Osteoblast (primary cell): ENCODE results near the gene ABCG1. TPM values are rescaled to one million over a fixed set of nuclear protein-coding genes. Genes with fewer than 3 reads are reported as not detected.
"Not testable (repeated sequence)": the region's sequence is repeated elsewhere in the genome, so short reads cannot be mapped to it uniquely, and the experiment has no call there.

Source experiments
- DNase-seq: peaks from one replicate; pipeline ENCODE4 v3.0.0; 2011; ENCODE audit warnings: low spot score, mixed read lengths; ENCODE audit not compliant: insufficient read length; ENCODE audit errors: missing footprints
- H2AFZ ChIP-seq: 2 replicates; pipeline ENCODE4 v1.6.0; 2011; ENCODE audit warnings: mild to moderate bottlenecking, low read length
- H3K27ac ChIP-seq: 2 replicates; pipeline ENCODE4 v1.5.1; 2011; ENCODE audit warnings: mild to moderate bottlenecking, low read depth, low read length, moderate library complexity
- H3K27me3 ChIP-seq: 2 replicates; pipeline ENCODE4 v1.6.0; 2012; ENCODE audit warnings: mild to moderate bottlenecking, control low read depth, inconsistent platforms, low read length, moderate library complexity; ENCODE audit not compliant: insufficient read depth
- H3K36me3 ChIP-seq: 2 replicates; pipeline ENCODE4 v1.5.1; 2011; ENCODE audit warnings: mild to moderate bottlenecking, low read length, control low read depth, moderate library complexity; ENCODE audit not compliant: insufficient read depth
- H3K4me1 ChIP-seq: 2 replicates; pipeline ENCODE4 v1.5.1; 2011; ENCODE audit warnings: mild to moderate bottlenecking, low read length, control low read depth, moderate library complexity; ENCODE audit not compliant: insufficient read depth
- H3K4me2 ChIP-seq: 2 replicates; pipeline ENCODE4 v1.6.0; 2011; ENCODE audit warnings: mild to moderate bottlenecking, low read length; ENCODE audit not compliant: insufficient read depth
- H3K4me3 ChIP-seq: fragments of 200-600 bp; sonication (generic); 3 replicates; pipeline ENCODE4 v1.5.1; 2012; ENCODE audit warnings: mild to moderate bottlenecking, low read length, inconsistent platforms; ENCODE audit not compliant: insufficient read depth
- H3K79me2 ChIP-seq: 2 replicates; pipeline ENCODE4 v1.6.0; 2012; ENCODE audit warnings: mild to moderate bottlenecking, low read length, control low read depth, inconsistent platforms; ENCODE audit not compliant: insufficient read depth
- H3K9me3 ChIP-seq: 2 replicates; pipeline ENCODE4 v1.5.1; 2011; ENCODE audit warnings: low read depth, low read length, control low read depth
- H4K20me1 ChIP-seq: 2 replicates; pipeline ENCODE4 v1.6.0; 2012; ENCODE audit warnings: mild to moderate bottlenecking, low read length, control low read depth; ENCODE audit not compliant: insufficient read depth
- total RNA-seq: library from RNA; depleted of rRNA; stranded (reverse); fragments of >200 nt; gene quantifications from 2 replicates; pipeline ENCODE4 v1.2.3, GENCODE V29; 2012
- TF ChIP-seq, protein P1 (sequence below): IDR thresholded peaks from 2 replicates; pipeline ENCODE4 v1.5.1; 2011; ENCODE audit warnings: mild to moderate bottlenecking, low read depth, low read length, moderate library complexity; ENCODE audit errors: extremely low read depth

The ABCG1 gene
- total RNA-seq, 1 donor: 0.72 TPM

DNA sequence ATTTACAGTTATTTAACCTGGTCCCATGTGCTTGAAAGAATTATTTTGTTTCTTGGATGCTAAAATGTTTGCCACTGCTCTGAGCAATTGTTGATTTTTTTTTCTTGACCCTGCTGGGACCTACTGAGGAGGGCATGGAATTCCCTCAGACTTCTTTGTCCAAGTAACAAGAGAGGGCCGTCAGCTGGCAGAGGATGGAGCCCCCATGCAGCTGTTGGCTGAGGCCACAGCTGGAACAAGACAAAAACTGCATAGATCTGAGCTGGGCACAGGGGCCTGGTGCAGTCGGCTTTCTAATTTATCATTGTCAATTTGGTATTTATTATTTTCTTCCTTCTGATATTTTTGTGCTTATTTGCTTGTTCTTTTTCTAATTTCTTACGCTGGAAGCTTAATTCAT lies 39.6 kb upstream of the ABCG1 start:
- Histone ChIP-seq H3K4me2 (no peak overlapping the region), H3K4me1 (no peaks in the 10 kb centered on the region), H4K20me1 (no peaks in the 10 kb centered on the region), H3K79me2 (no peaks in the 10 kb centered on the region), H3K4me3 (no peak overlapping the region), H3K27me3 (peaks cover 2% of the 10 kb centered on the region), H3K36me3 (no peaks in the 10 kb centered on the region), H3K9me3 (no peaks in the 10 kb centered on the region), H3K27ac (no peak overlapping the region), H2AFZ (no peak overlapping the region)
- no peak for DNase-seq
- TF ChIP-seq, protein P1, sequence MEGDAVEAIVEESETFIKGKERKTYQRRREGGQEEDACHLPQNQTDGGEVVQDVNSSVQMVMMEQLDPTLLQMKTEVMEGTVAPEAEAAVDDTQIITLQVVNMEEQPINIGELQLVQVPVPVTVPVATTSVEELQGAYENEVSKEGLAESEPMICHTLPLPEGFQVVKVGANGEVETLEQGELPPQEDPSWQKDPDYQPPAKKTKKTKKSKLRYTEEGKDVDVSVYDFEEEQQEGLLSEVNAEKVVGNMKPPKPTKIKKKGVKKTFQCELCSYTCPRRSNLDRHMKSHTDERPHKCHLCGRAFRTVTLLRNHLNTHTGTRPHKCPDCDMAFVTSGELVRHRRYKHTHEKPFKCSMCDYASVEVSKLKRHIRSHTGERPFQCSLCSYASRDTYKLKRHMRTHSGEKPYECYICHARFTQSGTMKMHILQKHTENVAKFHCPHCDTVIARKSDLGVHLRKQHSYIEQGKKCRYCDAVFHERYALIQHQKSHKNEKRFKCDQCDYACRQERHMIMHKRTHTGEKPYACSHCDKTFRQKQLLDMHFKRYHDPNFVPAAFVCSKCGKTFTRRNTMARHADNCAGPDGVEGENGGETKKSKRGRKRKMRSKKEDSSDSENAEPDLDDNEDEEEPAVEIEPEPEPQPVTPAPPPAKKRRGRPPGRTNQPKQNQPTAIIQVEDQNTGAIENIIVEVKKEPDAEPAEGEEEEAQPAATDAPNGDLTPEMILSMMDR: no peak

DNA sequence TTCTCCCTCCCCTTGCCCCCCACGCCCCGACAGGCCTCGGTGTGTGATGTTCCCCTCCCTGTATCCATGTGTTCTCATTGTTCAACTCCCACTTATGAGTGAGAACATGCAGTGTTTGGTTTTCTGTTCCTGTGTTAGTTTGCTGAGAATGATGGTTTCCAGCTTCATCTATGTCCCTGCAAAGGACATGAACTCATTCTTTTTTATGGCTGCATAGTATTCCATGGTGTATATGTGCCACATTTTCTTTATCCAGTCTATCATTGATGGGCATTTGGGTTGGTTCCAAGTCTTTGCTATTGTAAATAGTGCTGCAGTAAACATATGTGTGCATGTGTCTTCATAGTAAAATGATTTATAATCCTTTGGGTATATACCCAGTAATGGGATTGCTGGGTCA lies 38.9 kb upstream of the ABCG1 start:
- H3K4me3 ChIP-seq, H3K9me3 ChIP-seq, H3K27me3 ChIP-seq, H3K4me2 ChIP-seq, H3K79me2 ChIP-seq, H3K27ac ChIP-seq, DNase-seq, H3K36me3 ChIP-seq, H2AFZ ChIP-seq, H3K4me1 ChIP-seq, H4K20me1 ChIP-seq: not testable (repeated sequence)

DNA sequence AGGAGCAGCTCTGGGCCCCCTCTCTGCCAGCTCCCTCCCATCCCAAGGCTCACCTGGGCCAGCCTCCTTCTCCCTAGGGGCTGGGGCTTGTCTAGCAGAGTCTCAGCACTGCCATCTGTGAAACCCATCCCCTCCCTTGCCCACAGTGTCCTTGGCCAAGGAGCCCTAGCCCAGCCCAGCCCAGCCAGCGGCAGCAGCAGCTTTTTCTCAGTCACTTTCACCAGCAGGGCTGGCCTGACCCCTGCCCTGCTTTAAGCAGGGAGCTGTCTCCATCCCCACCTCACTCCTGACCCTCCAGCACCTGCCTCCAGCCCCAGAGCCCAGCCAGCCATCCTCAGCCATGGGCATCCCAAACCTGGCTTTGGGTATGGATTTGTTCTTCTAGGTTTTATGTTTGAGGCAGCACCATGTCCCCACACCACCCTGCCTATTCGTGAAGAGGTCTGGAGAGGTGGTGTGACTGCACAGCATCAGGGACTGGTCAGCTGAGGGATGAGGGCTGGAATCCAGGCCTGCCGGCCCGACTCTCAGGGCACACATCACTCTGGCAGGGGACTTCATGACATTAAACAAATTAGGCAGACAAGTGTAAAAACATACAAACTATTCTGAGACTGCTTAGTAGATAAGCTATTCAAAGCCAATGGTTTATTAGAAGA lies 36.1 kb upstream of the ABCG1 start:
- Histone ChIP-seq H4K20me1 (no peaks in the 10 kb centered on the region), H3K4me2 (no peak overlapping the region), H3K4me1 (no peaks in the 10 kb centered on the region), H3K27ac (no peak overlapping the region), H2AFZ (no peak overlapping the region), H3K4me3 (no peak overlapping the region), H3K9me3 (no peaks in the 10 kb centered on the region), H3K36me3 (no peaks in the 10 kb centered on the region), H3K79me2 (no peaks in the 10 kb centered on the region), H3K27me3 (no peaks in the 10 kb centered on the region)
- no peak for DNase-seq
- TF ChIP-seq, protein P1: no peak

DNA sequence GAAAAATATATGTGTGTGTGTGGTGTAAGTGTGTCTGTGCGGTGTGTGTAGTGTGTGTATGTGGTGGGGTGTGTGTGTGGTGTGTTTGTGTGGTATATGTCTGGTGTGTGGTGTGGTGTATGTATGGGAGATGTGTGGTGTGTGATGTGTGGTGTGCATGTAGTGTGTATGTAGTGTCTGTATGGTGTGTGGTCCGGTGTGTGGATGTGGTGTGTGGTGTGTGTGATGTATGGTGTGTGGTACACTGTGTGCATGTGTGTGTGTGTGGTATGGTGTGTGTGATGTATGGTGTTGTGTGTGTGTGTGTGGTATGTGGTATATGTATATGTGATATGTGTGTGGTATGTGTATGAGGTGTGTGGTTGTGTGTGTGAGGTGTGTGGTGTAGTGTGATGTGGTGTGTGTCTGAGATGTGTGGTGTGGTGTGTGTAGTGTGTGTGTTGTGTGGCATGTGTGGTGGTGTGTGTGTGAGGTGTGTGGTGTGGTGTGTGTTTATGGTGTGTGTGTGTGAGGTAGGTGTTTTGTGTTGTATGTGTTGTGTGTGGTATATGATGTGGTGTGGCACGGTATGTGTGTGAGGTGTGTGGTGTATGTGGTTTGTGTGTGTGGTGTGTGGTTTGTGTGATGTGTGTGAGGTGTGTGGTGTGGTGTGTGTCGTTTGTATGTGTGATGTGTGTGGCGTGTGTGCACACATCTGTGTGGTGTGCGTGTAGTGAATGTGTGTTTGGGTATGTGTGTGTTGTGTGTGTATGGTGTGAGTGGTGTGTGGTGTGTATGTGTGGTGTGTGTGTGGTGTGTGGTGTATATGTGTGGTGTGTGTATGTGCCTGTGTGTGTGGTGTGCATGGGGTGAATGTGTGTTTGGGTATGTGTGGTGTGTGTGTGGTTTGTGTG lies 35.3 kb upstream of the ABCG1 start:
- Histone ChIP-seq H4K20me1 (no peaks in the 10 kb centered on the region), H3K4me2 (no peak overlapping the region), H3K4me3 (no peak overlapping the region), H3K27ac (no peak overlapping the region), H3K36me3 (no peaks in the 10 kb centered on the region), H3K9me3 (no peaks in the 10 kb centered on the region), H3K79me2 (no peaks in the 10 kb centered on the region), H3K27me3 (no peaks in the 10 kb centered on the region), H2AFZ (no peak overlapping the region), H3K4me1 (no peaks in the 10 kb centered on the region)
- DNase-seq: no peak
- TF ChIP-seq, protein P1: no peak
